Cortex of kidney (tissue), 1 donor: ENCODE results near the gene SLC34A2.

Experiments used
- DNase-seq: peaks from one replicate; lab custom pipeline; 2025; lab: John Stamatoyannopoulos, UW

SLC34A2 gene

GRCh38 chr4:25727711-25728493 lies 72.3 kb downstream of the SLC34A2 start:
- DNase-seq = no peak
